GM12801 (cell line): Measurements from ENCODE around the gene BTBD8.

Source experiments
- TF ChIP-seq, protein P1 (sequence below): IDR thresholded peaks from one replicate; pipeline ENCODE4 v1.5.1; 2011; ENCODE audit warnings: control low read depth; ENCODE audit not compliant: insufficient read length; ENCODE audit errors: extremely low read depth

BTBD8 gene

GRCh38 chr1:92125204-92125603 lies 45.1 kb downstream of the BTBD8 start:
- TF ChIP-seq, protein P1, sequence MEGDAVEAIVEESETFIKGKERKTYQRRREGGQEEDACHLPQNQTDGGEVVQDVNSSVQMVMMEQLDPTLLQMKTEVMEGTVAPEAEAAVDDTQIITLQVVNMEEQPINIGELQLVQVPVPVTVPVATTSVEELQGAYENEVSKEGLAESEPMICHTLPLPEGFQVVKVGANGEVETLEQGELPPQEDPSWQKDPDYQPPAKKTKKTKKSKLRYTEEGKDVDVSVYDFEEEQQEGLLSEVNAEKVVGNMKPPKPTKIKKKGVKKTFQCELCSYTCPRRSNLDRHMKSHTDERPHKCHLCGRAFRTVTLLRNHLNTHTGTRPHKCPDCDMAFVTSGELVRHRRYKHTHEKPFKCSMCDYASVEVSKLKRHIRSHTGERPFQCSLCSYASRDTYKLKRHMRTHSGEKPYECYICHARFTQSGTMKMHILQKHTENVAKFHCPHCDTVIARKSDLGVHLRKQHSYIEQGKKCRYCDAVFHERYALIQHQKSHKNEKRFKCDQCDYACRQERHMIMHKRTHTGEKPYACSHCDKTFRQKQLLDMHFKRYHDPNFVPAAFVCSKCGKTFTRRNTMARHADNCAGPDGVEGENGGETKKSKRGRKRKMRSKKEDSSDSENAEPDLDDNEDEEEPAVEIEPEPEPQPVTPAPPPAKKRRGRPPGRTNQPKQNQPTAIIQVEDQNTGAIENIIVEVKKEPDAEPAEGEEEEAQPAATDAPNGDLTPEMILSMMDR: no peak

- TF ChIP-seq, protein P1: no peak
These were observed 45.9 kb downstream of the BTBD8 start for GRCh38 chr1:92126088-92126487.

DNA sequence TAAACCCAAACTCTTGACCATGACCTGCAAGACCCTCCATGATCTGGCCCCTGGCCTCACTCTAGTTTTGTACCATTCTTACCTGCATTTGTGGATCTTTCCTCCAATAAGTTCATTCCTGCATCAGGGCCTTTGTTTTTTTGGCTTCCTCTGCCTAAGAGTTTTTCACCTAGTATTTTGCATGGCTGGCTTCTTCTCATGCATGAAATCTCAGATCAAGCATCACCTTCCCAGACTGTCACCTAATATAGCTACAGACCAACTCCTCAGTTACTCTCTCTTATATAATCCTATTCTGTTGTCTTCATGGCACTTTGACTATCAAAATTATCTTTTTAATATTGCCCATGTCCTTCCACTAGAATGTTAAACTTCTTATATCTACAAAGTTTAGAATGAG lies 54.2 kb downstream of the BTBD8 start:
- TF ChIP-seq, protein P1: no peak

GRCh38 chr1:92136341-92136740 lies 56.2 kb downstream of the BTBD8 start:
- TF ChIP-seq, protein P1: no peak

- TF ChIP-seq, protein P1: no peak
These were observed 74.8 kb downstream of the BTBD8 start for GRCh38 chr1:92154934-92155333.

- TF ChIP-seq, protein P1: no peak
These were observed 79.4 kb downstream of the BTBD8 start for GRCh38 chr1:92159593-92159992.

GRCh38 chr1:92165389-92165788 lies 85.2 kb downstream of the BTBD8 start:
- TF ChIP-seq, protein P1: no peak

DNA sequence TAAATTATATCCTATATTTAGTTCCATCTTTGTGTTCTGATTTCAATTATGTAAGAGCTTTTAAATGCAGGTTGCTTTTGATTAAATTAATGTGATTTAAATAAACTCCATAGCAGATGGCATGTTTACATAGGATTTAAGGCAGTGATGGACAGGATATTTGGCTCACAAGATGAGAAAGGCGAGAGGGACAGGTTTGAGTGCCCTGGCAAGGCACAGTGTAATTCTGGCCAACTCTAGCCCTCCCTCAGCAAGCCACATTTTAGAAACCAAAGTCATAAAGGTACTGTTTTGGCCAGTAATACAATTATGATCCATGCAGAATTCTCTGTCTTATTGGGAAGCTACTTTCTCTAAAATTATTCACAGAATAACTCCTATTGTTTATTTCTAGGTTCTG lies 87.0 kb downstream of the BTBD8 start:
- TF ChIP-seq, protein P1: no peak
